Dedifferentiated amniotic fluid mesenchymal stem cell (primary cell): Measurements from ENCODE around the gene NOC4L.

Experiments
- DNase-seq: peaks from one replicate; pipeline ENCODE4 v3.0.0-alpha.2; 2016; ENCODE audit errors: extremely low spot score

The NOC4L gene

GRCh38 chr12:132156573-132157325, 12.5 kb downstream of the NOC4L start:
- no peak for DNase-seq

DNA sequence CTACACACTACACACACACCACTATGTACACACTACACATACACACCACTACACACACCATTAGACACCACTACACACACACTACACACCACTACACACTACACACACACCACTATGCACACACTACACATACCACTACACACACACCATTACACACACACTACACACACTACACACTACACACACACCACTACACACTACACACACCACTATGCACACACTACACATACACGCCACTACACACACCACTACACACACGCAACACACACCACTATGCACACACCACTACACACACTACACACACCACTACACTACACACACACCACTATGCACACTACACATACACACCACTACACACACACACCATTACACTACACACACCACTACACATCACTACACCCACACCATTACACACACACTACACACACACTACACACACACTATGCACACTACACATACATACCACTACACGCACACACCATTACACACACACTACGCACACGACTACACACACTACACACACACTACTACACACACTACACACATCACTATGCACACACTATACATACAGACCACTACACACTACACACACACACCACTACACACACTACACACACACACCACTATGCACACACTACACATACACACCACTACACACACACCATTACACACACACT, 13.6 kb downstream of the NOC4L start:
- no peak for DNase-seq

DNA sequence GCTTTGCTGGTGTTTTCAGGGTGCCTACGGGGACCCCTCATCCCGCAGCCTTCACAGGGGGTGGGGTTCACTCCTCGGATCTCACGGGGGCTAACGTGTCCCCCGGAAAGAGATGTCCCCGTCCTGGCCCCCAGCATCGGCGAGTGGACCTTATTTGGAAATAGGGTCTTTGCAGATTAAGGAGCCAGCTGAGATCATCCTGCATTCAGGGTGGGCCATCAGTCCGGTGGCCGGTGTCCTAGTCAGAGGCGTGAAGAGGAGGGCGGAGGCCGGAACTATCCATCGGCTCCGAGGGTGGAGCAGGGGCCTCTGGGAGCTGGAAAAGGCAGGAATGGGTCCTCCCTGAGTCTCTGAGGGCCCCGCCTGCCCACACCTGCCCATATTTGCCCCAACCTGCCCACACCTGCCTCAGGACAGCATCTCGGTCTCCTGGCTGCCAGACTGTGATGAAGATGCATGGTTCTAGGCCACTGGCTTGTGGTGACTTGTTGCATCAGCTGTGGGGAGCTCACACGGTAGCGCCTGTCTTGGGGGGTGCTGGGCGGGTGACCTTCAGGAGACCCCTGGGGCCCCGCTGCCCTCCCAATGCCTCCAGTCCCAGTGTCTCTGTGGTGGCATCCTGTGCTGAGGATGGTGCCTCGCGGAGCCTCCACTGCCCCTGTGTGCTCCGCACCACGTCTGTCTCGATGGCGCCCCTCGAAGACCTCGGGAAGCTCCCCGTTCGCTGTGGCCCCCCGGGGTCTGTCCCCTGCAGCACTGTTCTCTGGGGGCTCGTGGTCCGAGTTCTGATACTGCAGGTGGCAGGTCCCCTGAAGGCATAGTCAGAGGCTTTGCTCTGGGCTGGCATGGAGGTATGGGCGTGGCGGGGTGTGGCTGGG, 14.7 kb downstream of the NOC4L start:
- DNase-seq = no peak

GRCh38 chr12:132159555-132160003, 15.3 kb downstream of the NOC4L start:
- DNase-seq = no peak

DNA sequence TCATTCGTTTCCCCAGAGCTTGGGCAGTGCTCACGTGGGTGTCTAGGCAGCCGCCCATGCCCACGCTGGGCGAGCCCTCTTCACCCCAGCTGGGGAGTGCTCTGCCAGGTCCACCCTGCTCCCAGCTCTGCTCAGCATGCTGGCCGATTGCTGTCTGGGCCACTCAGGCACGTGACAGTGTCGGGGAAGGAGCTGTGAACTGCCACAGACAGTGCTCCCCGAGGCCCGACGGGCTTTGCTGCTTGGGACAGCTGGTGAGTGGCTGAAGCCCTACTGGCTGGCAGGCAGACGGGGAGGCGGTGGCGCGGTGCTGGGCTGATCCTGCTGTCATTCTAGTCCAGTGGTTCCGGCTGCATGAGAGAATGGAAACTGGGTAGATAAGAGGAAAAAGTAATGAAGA, 15.8 kb downstream of the NOC4L start:
- no peak for DNase-seq

- DNase-seq = no peak
Measured at GRCh38 chr12:132160601-132161035, 16.4 kb downstream of the NOC4L start.

- DNase-seq = no peak
Measured at GRCh38 chr12:132161036-132161781, 17.0 kb downstream of the NOC4L start.

GRCh38 chr12:132161796-132162507, 17.7 kb downstream of the NOC4L start:
- DNase-seq = no peak

DNA sequence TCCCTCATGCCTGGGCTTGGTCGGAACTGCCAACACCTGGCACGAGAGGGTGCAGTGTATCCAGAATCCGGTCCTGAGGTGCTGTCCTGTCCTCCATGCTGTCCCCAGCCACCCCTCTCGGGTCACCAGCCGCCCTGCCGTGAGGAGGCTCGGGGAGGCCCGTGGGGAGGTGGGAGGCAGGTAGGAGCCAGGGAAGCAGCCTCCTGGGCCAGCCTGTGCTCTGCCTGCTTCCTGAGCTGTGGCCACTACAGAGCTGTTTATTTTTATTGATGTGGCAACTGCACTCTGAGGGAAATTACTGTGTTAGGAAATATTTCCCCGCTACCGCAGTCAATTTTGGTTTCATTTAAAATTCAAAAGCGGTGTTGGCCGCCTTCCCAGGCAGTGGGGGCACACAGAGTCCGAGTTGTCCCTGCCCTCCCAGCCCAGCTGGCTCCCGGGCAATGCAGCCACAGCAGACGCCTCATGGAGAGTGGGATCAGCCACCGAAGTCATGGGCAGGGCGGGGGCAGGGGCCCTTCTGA, 18.3 kb downstream of the NOC4L start:
- DNase-seq = peak; percentile 71

- no peak for DNase-seq
Measured at GRCh38 chr12:132163041-132163910, 19.0 kb downstream of the NOC4L start.

- no peak for DNase-seq
Measured at GRCh38 chr12:132163911-132164288, 19.6 kb downstream of the NOC4L start.

DNA sequence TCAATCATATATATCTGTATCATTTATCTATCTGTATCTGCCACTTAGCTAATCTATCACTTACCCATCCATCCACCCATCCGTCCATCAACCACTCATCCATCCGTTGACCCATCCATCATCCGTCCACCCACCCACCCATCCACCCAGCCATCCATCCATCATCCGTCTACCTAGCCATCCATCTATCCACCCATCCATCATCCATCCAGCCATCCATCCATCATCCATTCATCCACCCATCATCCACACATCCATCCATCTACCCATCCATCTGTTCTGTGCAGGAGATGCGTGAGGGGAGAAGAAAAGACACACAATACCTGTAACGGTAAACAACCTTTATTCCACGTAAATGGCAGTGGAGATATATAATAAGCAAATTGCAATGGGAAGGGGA, 20.2 kb downstream of the NOC4L start:
- DNase-seq = no peak

DNA sequence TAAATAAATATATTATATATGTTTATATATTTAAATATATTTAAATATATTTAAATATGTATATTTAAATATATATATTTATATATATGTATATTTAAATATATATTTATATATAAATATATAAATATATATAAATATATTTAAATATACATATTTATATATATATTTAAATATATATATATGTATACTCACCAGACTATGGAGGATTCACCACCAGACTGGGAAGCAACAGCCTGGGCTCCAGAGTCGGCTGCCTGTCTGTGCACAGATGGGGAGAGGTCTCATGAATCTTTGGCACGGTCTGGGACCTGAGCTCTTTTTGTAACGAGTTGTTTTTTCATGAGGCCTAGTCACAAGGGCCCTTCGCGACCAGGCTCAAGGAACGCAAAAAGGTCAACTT, 21.3 kb downstream of the NOC4L start:
- DNase-seq = no peak

GRCh38 chr12:132166093-132166492, 21.8 kb downstream of the NOC4L start:
- no peak for DNase-seq

DNA sequence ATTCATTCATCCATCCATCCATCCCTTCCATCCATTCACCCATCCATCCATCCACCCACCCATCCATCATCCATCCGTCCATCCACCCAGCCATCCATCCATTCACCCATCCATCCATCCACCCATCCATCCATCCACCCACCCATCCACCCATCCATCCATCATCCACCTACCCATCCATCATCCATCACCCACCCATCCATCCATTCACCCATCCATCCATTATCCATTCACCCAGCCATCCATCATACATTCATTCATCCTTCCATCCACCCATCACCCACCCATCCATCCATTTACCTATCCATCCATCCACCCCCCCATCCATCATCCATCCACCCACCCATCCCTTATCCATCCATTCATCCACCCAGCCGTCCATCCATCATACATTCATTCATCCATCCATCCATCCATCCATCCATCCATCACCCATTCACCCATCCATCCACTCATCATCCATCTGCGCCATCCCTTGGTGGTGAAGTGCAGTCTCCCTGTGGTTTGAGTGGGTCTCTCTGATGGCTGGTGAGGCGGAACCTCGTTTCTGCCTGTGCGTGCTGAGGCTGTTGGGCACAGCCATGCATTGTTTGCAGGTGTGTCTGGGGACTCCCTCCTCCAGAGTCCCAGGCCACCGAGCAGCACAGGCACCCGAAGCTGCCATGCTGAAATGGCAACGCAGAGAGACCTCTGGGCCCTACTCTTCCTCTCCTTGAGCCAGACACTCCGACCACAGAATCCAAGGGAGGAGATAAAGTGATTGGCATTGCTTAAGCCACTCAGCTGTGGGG, 22.7 kb downstream of the NOC4L start:
- DNase-seq = no peak

DNA sequence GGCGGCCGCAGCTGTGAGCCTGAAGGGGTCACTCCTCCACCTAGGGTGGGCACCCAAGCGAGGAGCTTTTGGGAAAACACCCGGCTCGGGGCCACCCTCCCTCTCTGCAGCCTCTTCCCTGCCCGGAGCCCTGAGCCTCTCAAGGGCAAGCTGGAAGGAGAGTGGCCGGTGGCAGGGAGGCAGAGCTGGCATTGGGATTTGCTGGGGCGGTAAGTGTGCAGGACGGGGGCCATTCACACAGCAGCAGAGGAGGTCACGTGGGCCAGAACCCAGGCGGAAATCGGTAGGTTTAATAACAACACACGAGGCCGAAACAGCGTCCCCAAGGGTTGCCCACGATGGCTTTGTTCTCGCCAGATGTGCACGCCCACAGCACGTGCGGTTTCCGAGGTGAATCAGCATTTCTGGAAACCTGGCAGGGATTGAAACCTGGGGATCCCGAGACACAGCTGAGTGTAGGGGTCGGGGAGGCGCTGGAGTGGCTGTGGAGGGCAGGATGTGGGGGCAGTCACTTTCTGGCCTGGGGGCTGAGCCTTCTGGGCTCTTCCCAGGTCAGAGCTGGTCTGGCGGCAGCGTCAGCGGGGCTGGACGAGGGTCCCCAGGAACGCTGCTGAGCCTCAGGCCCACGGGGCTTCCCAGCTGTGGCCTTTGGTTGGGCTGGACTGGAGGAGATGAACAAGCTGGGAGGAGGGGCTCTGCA, 23.5 kb downstream of the NOC4L start:
- DNase-seq = no peak

DNA sequence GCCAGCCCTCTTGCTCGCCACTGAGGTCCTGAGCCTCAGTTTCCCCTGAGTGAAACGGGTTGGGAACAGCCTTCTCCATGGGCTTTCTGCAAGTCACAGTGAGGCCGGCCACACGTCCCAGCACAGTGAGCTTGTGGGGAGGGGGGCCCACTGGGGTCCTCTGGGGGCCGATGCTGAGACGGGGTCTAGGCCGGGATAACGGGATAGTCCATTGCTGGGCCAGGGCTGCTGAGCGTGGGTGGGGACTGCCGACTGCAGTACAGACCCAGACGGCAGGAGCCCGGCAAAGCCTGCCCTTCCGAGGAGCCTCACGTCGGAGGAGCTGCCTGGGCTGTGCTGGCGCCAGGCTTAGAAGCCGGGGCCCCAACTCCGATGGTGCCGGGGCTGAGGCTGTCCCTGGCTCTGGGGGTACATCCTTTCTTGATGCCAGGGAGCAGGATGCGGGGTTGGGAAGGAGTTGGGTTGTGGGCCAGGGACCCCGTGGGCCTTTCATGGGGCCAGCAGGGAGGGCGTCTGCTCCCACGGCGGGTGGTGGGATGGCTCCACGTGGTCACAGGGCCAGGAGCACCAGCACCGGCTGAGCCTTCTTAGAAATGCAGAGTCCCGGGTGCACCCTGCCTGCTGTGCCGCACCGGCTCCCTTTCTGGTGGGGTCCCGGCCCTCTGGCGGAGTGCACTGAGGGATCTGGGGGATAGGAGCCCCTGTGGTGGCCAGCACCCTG, 24.2 kb downstream of the NOC4L start:
- no peak for DNase-seq

GRCh38 chr12:132169376-132169775, 25.1 kb downstream of the NOC4L start:
- DNase-seq = no peak
